SK-N-SH treated with all-trans-retinoic acid at 6 μM for 48 hours (cell line): ENCODE results near the gene NKAPL.

Experiments
- ARNTL ChIP-seq: fragments of 450-650 bp; formaldehyde crosslinking; IDR thresholded peaks from 2 replicates; pipeline ENCODE4 v1.5.0; 2020; ENCODE audit warnings: low read depth, mild to moderate bottlenecking, moderate library complexity, borderline replicate concordance
- CREB5 ChIP-seq: fragments of 250-450 bp; sonication (Bioruptor Pico); IDR thresholded peaks from 2 replicates; pipeline ENCODE4 v1.5.1; 2020; ENCODE audit warnings: low read depth, mild to moderate bottlenecking, moderate library complexity
- CSDC2 ChIP-seq: fragments of 250-450 bp; sonication (Bioruptor Pico); IDR thresholded peaks from 2 replicates; pipeline ENCODE4 v1.5.0; 2020; ENCODE audit warnings: mild to moderate bottlenecking, moderate library complexity
- ESRRG ChIP-seq: fragments of 250-450 bp; sonication (Bioruptor Pico); IDR thresholded peaks from 2 replicates; pipeline ENCODE4 v1.6.1; 2021; ENCODE audit warnings: mild to moderate bottlenecking
- GLIS3 ChIP-seq: fragments of 250-450 bp; sonication (Bioruptor Pico); IDR thresholded peaks from 2 replicates; pipeline ENCODE4 v1.5.0; 2020; ENCODE audit warnings: mild to moderate bottlenecking, moderate library complexity
- ISL1 ChIP-seq: fragments of 250-450 bp; sonication (Bioruptor Pico); IDR thresholded peaks from 2 replicates; pipeline ENCODE4 v2.1.2; 2022; ENCODE audit warnings: mild to moderate bottlenecking, moderate library complexity
- PPARA ChIP-seq: fragments of 250-450 bp; sonication (Bioruptor Pico); IDR thresholded peaks from 2 replicates; pipeline ENCODE4 v1.5.0; 2020; ENCODE audit warnings: mild to moderate bottlenecking, borderline replicate concordance
- TCF4 ChIP-seq: fragments of 250-450 bp; sonication (Bioruptor Pico); IDR thresholded peaks from 2 replicates; pipeline ENCODE4 v1.8.0; 2021; ENCODE audit warnings: mild to moderate bottlenecking, moderate library complexity, borderline replicate concordance
- ZC3H10 ChIP-seq: fragments of 250-450 bp; sonication (Bioruptor Pico); IDR thresholded peaks from 2 replicates; pipeline ENCODE4 v1.5.1; 2021; ENCODE audit warnings: mild to moderate bottlenecking, moderate library complexity
- ZNF70 ChIP-seq: fragments of 450-650 bp; formaldehyde crosslinking; IDR thresholded peaks from 2 replicates; pipeline ENCODE4 v1.5.0; 2020; ENCODE audit warnings: mild to moderate bottlenecking, moderate library complexity
- ZNF8 ChIP-seq: fragments of 450-650 bp; formaldehyde crosslinking; IDR thresholded peaks from 2 replicates; pipeline ENCODE4 v1.5.0; 2020; ENCODE audit warnings: mild to moderate bottlenecking, moderate library complexity
- TF ChIP-seq, protein P1 (sequence below): fragments of 250-450 bp; sonication (Bioruptor Pico); IDR thresholded peaks from 2 replicates; pipeline ENCODE4 v1.5.0; 2020; ENCODE audit warnings: mild to moderate bottlenecking, moderate library complexity
- TF ChIP-seq, protein P2 (sequence below): fragments of 250-450 bp; sonication (Bioruptor Pico); IDR thresholded peaks from 2 replicates; pipeline ENCODE4 v1.8.0; 2020; ENCODE audit warnings: mild to moderate bottlenecking, moderate library complexity, borderline replicate concordance
- TF ChIP-seq, protein P3 (sequence below): fragments of 250-450 bp; sonication (Bioruptor Pico); IDR thresholded peaks from 2 replicates; pipeline ENCODE4 v1.5.1; 2021; ENCODE audit warnings: mild to moderate bottlenecking, moderate library complexity

- TF ChIP-seq PPARA (CRISPR knock-in tag), result no peak
- no peak for TF ChIP-seq TCF4 (CRISPR knock-in tag)
- TF ChIP-seq, protein P1, sequence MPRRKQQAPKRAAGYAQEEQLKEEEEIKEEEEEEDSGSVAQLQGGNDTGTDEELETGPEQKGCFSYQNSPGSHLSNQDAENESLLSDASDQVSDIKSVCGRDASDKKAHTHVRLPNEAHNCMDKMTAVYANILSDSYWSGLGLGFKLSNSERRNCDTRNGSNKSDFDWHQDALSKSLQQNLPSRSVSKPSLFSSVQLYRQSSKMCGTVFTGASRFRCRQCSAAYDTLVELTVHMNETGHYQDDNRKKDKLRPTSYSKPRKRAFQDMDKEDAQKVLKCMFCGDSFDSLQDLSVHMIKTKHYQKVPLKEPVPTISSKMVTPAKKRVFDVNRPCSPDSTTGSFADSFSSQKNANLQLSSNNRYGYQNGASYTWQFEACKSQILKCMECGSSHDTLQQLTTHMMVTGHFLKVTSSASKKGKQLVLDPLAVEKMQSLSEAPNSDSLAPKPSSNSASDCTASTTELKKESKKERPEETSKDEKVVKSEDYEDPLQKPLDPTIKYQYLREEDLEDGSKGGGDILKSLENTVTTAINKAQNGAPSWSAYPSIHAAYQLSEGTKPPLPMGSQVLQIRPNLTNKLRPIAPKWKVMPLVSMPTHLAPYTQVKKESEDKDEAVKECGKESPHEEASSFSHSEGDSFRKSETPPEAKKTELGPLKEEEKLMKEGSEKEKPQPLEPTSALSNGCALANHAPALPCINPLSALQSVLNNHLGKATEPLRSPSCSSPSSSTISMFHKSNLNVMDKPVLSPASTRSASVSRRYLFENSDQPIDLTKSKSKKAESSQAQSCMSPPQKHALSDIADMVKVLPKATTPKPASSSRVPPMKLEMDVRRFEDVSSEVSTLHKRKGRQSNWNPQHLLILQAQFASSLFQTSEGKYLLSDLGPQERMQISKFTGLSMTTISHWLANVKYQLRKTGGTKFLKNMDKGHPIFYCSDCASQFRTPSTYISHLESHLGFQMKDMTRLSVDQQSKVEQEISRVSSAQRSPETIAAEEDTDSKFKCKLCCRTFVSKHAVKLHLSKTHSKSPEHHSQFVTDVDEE (CRISPR knock-in tag), result no peak
- TF ChIP-seq, protein P2, sequence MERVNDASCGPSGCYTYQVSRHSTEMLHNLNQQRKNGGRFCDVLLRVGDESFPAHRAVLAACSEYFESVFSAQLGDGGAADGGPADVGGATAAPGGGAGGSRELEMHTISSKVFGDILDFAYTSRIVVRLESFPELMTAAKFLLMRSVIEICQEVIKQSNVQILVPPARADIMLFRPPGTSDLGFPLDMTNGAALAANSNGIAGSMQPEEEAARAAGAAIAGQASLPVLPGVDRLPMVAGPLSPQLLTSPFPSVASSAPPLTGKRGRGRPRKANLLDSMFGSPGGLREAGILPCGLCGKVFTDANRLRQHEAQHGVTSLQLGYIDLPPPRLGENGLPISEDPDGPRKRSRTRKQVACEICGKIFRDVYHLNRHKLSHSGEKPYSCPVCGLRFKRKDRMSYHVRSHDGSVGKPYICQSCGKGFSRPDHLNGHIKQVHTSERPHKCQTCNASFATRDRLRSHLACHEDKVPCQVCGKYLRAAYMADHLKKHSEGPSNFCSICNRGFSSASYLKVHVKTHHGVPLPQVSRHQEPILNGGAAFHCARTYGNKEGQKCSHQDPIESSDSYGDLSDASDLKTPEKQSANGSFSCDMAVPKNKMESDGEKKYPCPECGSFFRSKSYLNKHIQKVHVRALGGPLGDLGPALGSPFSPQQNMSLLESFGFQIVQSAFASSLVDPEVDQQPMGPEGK (CRISPR knock-in tag), result no peak
- TF ChIP-seq, protein P3, sequence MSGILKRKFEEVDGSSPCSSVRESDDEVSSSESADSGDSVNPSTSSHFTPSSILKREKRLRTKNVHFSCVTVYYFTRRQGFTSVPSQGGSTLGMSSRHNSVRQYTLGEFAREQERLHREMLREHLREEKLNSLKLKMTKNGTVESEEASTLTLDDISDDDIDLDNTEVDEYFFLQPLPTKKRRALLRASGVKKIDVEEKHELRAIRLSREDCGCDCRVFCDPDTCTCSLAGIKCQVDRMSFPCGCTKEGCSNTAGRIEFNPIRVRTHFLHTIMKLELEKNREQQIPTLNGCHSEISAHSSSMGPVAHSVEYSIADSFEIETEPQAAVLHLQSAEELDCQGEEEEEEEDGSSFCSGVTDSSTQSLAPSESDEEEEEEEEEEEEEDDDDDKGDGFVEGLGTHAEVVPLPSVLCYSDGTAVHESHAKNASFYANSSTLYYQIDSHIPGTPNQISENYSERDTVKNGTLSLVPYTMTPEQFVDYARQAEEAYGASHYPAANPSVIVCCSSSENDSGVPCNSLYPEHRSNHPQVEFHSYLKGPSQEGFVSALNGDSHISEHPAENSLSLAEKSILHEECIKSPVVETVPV (CRISPR knock-in tag), result no peak
- no peak for TF ChIP-seq ZC3H10 (CRISPR knock-in tag)
- TF ChIP-seq GLIS3 (CRISPR knock-in tag), result no peak
- no peak for TF ChIP-seq CREB5 (CRISPR knock-in tag)
- no peak for TF ChIP-seq ESRRG
- no peak for TF ChIP-seq ZNF70 (CRISPR knock-in tag)
- TF ChIP-seq ZNF8 (CRISPR knock-in tag), result no peak
- no peak for TF ChIP-seq CSDC2
- TF ChIP-seq ISL1 (CRISPR knock-in tag), result no peak
- TF ChIP-seq ARNTL, result no peak
These were observed 18.6 kb downstream of the NKAPL start for GRCh38 chr6:28277746-28278145.
